Umbilical cord (tissue), 2 donors: ENCODE measurements around the gene TRAPPC5. TPM values are rescaled to one million over a fixed set of nuclear protein-coding genes. Genes with fewer than 3 reads are reported as not detected.
"Not testable (repeated sequence)": the region's sequence is repeated elsewhere in the genome, so short reads cannot be mapped to it uniquely, and the experiment has no call there.

Source experiments
- DNase-seq: peaks from one replicate; pipeline ENCODE4 v3.0.0-alpha.2; 2015; ENCODE audit warnings: low spot score
- total RNA-seq: library from RNA; depleted of rRNA; stranded (reverse); fragments of >200 nt; gene quantifications from one replicate; pipeline ENCODE4 v1.2.3, GENCODE V29; 2014; ENCODE audit warnings: low replicate concordance; ENCODE audit not compliant: insufficient read depth

TRAPPC5 gene
- 19.3 TPM for total RNA-seq

DNA sequence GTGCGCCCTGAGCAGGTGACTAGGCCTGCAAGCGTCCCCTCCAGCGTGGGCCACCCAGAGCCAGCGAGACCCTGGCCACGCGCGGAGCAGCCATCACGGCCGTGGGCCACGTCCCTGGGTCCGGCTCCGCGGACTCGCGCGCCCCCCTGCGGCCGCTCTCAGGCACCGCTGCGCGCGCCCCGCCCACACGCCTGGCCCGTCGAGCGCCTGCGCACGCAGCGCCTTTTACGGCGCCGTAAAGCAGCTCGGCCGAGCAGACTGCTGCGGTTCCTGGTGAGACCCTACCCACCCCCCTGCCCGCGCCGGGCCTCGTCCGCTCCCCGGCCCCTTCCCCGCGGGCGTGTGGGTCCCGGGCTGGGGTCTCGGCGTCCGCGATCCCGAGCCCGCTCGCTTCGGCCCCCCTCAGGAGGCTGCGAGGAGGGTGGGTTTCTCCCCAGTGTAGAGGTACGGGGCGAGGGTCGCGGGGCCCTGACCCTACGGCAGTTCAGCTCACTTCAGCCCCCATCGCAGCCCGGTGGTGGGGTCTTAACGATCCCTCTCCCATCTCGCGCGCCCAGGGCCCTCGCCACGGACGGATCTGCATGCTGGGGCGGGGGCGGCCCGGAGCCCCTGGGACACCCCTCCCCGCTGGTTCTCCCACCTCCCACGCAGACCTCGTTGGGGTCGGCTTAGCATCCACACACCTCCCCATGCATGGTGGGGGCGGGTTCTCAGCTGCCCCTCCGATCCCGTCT lies at the start of gene TRAPPC5:
TSS of gene TRAPPC5 (plus strand) at position 228 of the 734 bp plus-strand sequence. CDS start 1,421 bp downstream, outside the sequence.
- peak; percentile 87 for DNase-seq

GRCh38 chr19:7631577-7631976 lies 49.1 kb upstream of the TRAPPC5 start:
- no peak for DNase-seq

DNA sequence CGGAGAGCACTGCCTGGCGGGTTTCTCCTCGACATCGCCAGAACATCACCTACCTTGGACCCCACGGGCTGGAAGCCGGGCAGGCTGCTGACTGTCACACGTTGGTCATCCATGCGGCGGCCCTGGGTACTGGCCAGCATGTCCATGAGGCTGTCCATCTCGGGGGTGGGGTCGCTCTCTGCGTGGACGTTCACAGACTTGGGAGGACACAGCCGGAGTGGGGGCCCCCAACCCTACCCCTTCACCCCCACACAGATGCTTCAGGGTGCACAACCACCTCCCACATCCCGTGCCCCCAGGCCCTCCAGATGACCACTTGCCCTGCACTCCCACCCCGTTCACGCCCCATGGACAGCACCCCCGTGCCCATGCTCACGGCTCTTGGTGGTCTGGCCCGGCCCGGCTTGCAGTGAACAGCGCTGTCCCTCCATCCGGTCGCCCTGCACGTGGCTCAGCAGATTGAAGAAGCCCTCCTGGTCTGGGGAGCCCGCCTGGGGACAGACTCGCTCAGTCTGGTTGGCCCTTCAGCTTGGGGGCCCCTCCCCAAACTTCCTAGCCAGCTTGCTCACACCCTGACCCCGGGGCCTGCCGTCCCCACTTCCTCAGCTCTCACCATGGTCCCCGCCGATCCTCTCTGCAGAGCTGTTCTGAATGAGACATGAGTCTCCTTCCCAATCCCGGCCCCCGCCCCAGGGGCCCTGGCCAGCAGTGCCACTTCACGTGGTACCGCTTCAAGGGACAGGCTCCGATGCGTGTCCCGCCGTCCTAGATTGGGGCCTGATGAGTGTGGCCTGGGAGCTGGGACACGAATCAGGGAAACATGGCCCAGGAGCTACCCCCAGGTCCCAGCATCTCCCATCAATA lies 48.1 kb upstream of the TRAPPC5 start:
- no peak for DNase-seq

DNA sequence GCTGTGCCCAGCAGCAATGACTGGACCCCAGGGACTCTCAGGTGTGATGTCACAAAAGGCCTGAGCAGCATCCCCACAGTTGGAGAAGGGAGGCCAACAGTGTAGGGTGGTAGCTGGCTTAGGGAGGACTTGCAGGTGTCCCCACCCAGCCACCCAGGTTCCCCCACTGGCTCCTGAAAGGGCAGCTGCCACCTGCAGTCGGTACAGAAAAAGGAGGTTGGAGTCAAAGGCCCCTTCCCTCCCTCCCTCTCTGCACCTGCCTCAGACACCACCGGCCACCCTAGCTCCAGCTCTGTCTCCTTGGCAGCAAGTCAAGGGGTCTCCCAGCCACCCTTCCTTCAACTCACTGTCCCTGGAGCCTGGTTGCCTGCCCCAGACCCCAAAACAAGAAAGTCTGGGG lies 46.9 kb upstream of the TRAPPC5 start, which contains the start of gene PCP2:
TSS of gene PCP2 (minus strand) at position 22 of the 400 bp plus-strand sequence. CDS start 262 bp downstream, outside the sequence.
- DNase-seq = no peak

- no peak for DNase-seq
These were observed 45.0 kb upstream of the TRAPPC5 start for GRCh38 chr19:7635670-7636069.

GRCh38 chr19:7636317-7636690 lies 44.3 kb upstream of the TRAPPC5 start:
- DNase-seq = no peak

GRCh38 chr19:7636691-7637373 lies 43.8 kb upstream of the TRAPPC5 start, which contains the start of gene STXBP2:
STXBP2 (plus strand) TSS chr19:7637110; CDS start chr19:7637150, 40 bp downstream.
- DNase-seq = peak; percentile 34

- DNase-seq = no peak
These were observed 43.0 kb upstream of the TRAPPC5 start for GRCh38 chr19:7637374-7638256.

GRCh38 chr19:7638802-7639465 lies 41.7 kb upstream of the TRAPPC5 start:
- no peak for DNase-seq

GRCh38 chr19:7639863-7640348 lies 40.7 kb upstream of the TRAPPC5 start:
- DNase-seq = no peak

DNA sequence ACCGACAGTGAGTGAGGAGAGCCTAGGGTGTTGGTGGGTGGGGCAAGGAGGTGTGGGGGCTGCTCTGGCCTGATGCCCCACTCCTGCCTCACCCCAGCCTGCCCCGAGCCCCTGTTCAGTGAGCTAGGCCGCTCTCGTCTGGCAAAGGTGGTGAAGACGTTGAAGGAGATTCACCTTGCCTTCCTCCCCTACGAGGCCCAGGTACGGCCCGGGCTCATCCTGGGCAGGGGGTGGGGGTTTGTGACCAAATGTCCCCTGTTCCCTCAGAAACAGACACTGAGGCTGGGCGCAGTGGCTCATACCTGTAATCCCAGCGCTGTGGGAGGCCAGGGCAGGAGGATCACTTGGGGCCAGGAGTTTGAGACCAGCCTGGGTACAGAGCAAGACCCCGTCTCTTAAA lies 39.8 kb upstream of the TRAPPC5 start:
- no peak for DNase-seq

GRCh38 chr19:7641290-7642276 lies 39.0 kb upstream of the TRAPPC5 start:
- no peak for DNase-seq

- DNase-seq = no peak
These were observed 38.2 kb upstream of the TRAPPC5 start for GRCh38 chr19:7642295-7643030.

- no peak for DNase-seq
These were observed 37.6 kb upstream of the TRAPPC5 start for GRCh38 chr19:7643031-7643415.

DNA sequence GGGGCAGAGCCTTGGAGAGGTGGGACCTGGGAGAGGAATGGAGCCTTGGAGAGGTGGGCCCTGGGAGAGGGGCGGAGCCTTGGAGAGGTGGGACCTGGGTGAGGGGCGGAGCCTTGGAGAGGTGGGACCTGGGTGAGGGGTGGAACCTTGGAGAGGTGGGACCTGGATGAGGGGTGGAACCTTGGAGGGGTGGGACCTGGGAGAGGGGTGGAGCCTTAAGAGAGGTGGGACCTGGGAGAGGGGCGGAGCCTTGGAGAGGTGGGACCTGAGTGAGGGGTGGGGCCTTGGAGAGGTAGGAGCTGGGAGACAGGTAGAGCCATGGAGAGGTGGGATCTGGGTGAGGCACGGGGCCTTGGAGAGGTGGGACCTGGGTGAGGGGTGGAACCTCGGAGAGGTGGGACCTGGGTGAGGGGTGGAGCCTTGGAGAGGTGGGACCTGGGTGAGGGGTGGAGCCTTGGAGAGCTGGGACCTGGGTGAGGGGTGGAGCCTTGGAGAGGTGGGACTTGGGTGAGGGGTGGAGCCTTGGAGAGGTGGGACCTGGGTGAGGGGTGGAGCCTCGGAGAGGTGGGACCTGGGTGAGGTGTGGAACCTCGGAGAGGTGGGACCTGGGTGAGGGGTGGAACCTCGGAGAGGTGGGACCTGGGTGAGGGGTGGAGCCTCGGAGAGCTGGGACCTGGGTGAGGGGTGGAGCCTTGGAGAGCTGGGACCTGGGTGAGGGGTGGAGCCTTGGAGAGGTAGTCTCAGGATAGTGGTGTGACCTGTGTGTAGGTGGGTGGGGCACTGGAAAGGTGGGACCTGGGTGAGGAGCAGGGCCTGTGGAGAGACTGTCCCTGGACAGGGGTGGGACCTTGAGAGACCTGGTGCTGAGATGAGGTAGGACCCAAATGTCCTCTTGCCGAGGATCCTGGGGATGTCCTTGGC lies 36.7 kb upstream of the TRAPPC5 start:
- DNase-seq = not testable (repeated sequence)

- no peak for DNase-seq
These were observed 36.1 kb upstream of the TRAPPC5 start for GRCh38 chr19:7644550-7644877.

- DNase-seq = no peak
These were observed 35.5 kb upstream of the TRAPPC5 start for GRCh38 chr19:7645163-7645562.
